ENCODE measurements around the gene CAMTA1. TPM values are rescaled to one million over a fixed set of nuclear protein-coding genes. Genes with fewer than 3 reads are reported as not detected.

Gene CAMTA1
- total RNA-seq, 1 donor, result 56.1 TPM

DNA sequence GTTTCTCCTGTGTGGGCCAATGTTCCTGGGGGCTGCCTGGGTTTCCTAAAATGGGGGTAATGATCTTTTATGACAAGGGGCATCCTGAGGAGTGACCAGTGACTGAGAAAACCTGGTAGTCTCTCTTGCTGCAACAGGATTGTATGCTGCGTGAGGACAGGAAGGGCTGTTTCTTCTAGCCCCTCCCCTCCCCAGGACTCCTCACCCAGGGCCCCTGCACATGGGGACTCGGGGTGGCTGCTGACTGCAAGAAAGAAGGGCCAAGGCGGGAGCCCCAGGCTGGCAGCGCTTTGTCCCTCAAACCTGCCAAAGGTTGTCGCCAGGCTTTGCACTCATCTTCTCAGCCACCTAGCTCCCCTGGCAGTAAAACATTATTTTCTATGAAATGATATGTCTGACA, 442.4 kb downstream of the CAMTA1 start:
- TF ChIP-seq CTCF (IDR thresholded peaks at IDR 0.05; ENCODE audit: insufficient read depth, low read depth, low read length), result no peak
- no peak overlapping the region for H3K4me3 ChIP-seq (ENCODE audit: low read depth, low read length)
- DNase-seq (ENCODE audit: low read depth), result no peak

DNA sequence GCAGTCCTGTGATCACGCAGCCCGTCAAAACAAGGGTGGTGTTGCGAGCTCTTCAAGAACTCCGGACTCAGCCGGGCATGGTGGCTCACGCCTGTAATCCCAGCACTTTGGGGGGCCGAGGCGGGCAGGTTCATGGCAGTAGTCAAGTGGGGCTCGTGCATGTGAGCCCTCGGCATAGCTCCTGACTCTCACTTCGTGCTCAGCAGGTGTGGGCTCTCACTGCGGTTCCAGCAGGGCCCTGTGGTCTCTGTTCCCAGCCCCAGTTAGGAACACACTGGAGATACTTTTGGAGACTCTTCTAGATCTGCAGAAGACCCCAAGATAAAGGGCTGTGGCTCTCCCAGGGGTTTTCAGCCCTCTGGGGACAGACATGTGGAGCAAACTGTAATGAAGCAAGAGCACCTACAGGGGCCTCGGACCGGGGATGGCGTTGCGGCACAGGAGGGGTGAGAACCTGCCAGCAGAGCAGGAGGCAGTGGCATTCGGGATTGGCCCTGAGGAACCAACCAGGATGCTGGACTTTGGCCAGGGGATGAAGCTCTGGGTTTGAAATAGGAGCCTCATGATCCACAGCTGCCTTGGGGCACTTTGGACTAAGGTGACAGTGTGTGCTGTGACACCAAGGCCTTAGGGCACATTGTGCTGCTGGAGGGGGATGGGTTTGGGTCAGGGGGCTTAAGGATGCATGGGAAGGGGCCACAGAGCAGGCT, 443.2 kb downstream of the CAMTA1 start:
- H3K4me3 ChIP-seq (ENCODE audit: low read depth, low read length), result no peak overlapping the region
- TF ChIP-seq CTCF (IDR thresholded peaks at IDR 0.05; ENCODE audit: insufficient read depth, low read depth, low read length), result no peak
- DNase-seq (ENCODE audit: low read depth), result no peak

DNA sequence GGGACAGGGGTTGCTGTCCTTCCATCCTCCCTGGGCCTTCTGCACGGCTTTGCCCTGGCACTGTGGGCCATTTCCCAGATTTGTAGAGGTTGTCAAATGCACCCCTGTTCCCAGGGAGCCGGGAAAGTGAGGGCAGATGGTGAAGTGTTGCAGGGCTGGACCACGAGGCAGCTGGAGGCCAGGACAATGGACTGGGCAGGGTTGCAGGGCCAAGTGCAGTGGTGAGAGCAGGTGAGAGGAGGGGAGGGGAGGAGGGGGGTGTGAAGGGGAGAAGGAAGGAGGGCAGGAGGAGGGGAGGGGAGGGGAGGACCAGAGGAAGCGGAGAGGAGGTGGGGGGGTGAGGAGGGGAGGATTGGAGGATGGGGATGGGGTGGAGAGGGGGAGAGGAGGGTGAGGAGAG, 443.9 kb downstream of the CAMTA1 start:
- DNase-seq (ENCODE audit: low read depth), result no peak
- no peak overlapping the region for H3K4me3 ChIP-seq (ENCODE audit: low read depth, low read length)
- TF ChIP-seq CTCF (IDR thresholded peaks at IDR 0.05; ENCODE audit: insufficient read depth, low read depth, low read length), result no peak

- peak; percentile 23 for DNase-seq (ENCODE audit: low read depth)
- no peak overlapping the region for H3K4me3 ChIP-seq (ENCODE audit: low read depth, low read length)
- no peak for TF ChIP-seq CTCF (IDR thresholded peaks at IDR 0.05; ENCODE audit: insufficient read depth, low read depth, low read length)
Observed at GRCh38 chr1:7229696-7230631, 444.7 kb downstream of the CAMTA1 start.

GRCh38 chr1:7232441-7233236, 447.4 kb downstream of the CAMTA1 start:
- DNase-seq (ENCODE audit: low read depth), result no peak
- TF ChIP-seq CTCF (IDR thresholded peaks at IDR 0.05; ENCODE audit: insufficient read depth, low read depth, low read length), result no peak
- H3K4me3 ChIP-seq (ENCODE audit: low read depth, low read length), result no peak overlapping the region

- no peak for TF ChIP-seq CTCF (IDR thresholded peaks at IDR 0.05; ENCODE audit: insufficient read depth, low read depth, low read length)
- DNase-seq (ENCODE audit: low read depth), result no peak
- H3K4me3 ChIP-seq (ENCODE audit: low read depth, low read length), result no peak overlapping the region
Observed at GRCh38 chr1:7233237-7233540, 447.9 kb downstream of the CAMTA1 start.

Measured in fibroblast of villous mesenchyme (primary cell).